Fibroblast of lung (primary cell): ENCODE results near the gene WSCD1. TPM values are rescaled to one million over a fixed set of nuclear protein-coding genes. Genes with fewer than 3 reads are reported as not detected.

Source experiments
- DNase-seq, 2 donors: peaks; one replicate each; pipeline versions ENCODE4 v3.0.0 to v3.0.0-alpha.2; 2010; ENCODE audit warnings: low read depth in 2 of 2
- H2AFZ ChIP-seq: 2 replicates; pipeline ENCODE4 v1.5.1; 2012; ENCODE audit warnings: low read length, control low read depth, inconsistent platforms
- H3K27ac ChIP-seq: 2 replicates; pipeline ENCODE4 v1.5.1; 2011; ENCODE audit warnings: low read length, control low read depth; ENCODE audit not compliant: insufficient read depth
- H3K27me3 ChIP-seq: 2 replicates; pipeline ENCODE4 v1.5.1; 2011; ENCODE audit warnings: mild to moderate bottlenecking, low read length; ENCODE audit not compliant: control insufficient read depth, insufficient read depth
- H3K36me3 ChIP-seq: 2 replicates; pipeline ENCODE4 v1.5.1; 2011; ENCODE audit warnings: low read length; ENCODE audit not compliant: control insufficient read depth, insufficient read depth
- H3K4me1 ChIP-seq: 2 replicates; pipeline ENCODE4 v1.5.1; 2011; ENCODE audit warnings: low read length; ENCODE audit not compliant: control insufficient read depth, insufficient read depth; ENCODE audit errors: extremely low read depth
- H3K4me2 ChIP-seq: 2 replicates; pipeline ENCODE4 v1.5.1; 2011; ENCODE audit warnings: low read length, control low read depth; ENCODE audit not compliant: insufficient read depth; ENCODE audit errors: extremely low read depth
- H3K4me3 ChIP-seq, 4 experiments: fragments of 200-600 bp in 1 of 4; sonication (generic) in 1 of 4; replicated peaks in 1 of 4; 2 replicates each; pipeline ENCODE4 v1.5.1; 2011 to 2016; ENCODE audit warnings: low read length in 4 of 4, low read depth in 3 of 4, mild to moderate bottlenecking in 3 of 4, control low read depth in 2 of 4, inconsistent platforms in 1 of 4, mixed read lengths in 1 of 4; ENCODE audit not compliant: insufficient read depth in 1 of 4; ENCODE audit errors: control extremely low read depth in 1 of 4
- H3K79me2 ChIP-seq: 2 replicates; pipeline ENCODE4 v1.5.1; 2012; ENCODE audit warnings: mild to moderate bottlenecking, low read length, inconsistent platforms; ENCODE audit not compliant: control insufficient read depth, insufficient read depth
- H3K9ac ChIP-seq: 2 replicates; pipeline ENCODE4 v1.5.1; 2011; ENCODE audit warnings: mild to moderate bottlenecking, low read length, control low read depth; ENCODE audit not compliant: insufficient read depth
- H3K9me3 ChIP-seq: 2 replicates; pipeline ENCODE4 v1.5.1; 2012; ENCODE audit warnings: low read depth, low read length; ENCODE audit not compliant: control insufficient read depth, insufficient read depth
- H4K20me1 ChIP-seq: 2 replicates; pipeline ENCODE4 v1.5.1; 2011; ENCODE audit warnings: low read length; ENCODE audit not compliant: control insufficient read depth, insufficient read depth; ENCODE audit errors: extremely low read depth
- CTCF ChIP-seq, 2 donors: IDR thresholded peaks in 1 of 2; conservative IDR thresholded peaks in 1 of 2; 1 replicate in 1 of 2; 2 replicates in 1 of 2; pipeline ENCODE4 v1.5.1; 2011 to 2012; ENCODE audit warnings: low read length in 2 of 2, control low read depth in 1 of 2, inconsistent platforms in 1 of 2, low read depth in 1 of 2, mild to moderate bottlenecking in 1 of 2
- EZH2 ChIP-seq: IDR thresholded peaks from 2 replicates; pipeline ENCODE4 v1.5.1; 2012; ENCODE audit warnings: low read length, control low read depth, mild to moderate bottlenecking; ENCODE audit errors: missing control alignments
- polyA plus RNA-seq, 2 donors: library from polyadenylated mRNA; depleted of rRNA in 1 of 2; stranded (reverse) in 1 of 2; unstranded in 1 of 2; fragments of >200 nt; gene quantifications; 2 replicates each; pipeline ENCODE4 v1.2.1, GENCODE V29; 2011 to 2012; ENCODE audit warnings: missing spikeins in 1 of 2
- total RNA-seq: library from RNA; depleted of rRNA; stranded (reverse); fragments of >200 nt; gene quantifications from 2 replicates; pipeline ENCODE4 v1.2.1, GENCODE V29; 2014

The WSCD1 gene
- total and polyA plus RNA-seq, 2 donors (not counting 1 experiment from before 2014, with no cell fraction given), result 0.56 to 0.83 TPM

- no peak for DNase-seq
- Histone ChIP-seq H3K27me3 (no peaks in the 10 kb centered on the region), H3K9ac (no peak overlapping the region)
Measured at GRCh38 chr17:6098050-6098822, 28.1 kb downstream of the WSCD1 start.

GRCh38 chr17:6098823-6099180, 28.6 kb downstream of the WSCD1 start:
- H3K9ac ChIP-seq, result no peak overlapping the region
- no peak for DNase-seq
- no peaks in the 10 kb centered on the region for H3K9me3 ChIP-seq
- no peak overlapping the region for H2AFZ ChIP-seq
- H3K27ac ChIP-seq, result no peak overlapping the region
- H3K36me3 ChIP-seq, result no peaks in the 10 kb centered on the region
- H3K4me3 ChIP-seq, result no peak overlapping the region
- no peaks in the 10 kb centered on the region for H3K79me2 ChIP-seq
- no peaks in the 10 kb centered on the region for H3K27me3 ChIP-seq
- no peaks in the 10 kb centered on the region for H3K4me1 ChIP-seq
- no peak overlapping the region for H3K4me2 ChIP-seq
- TF ChIP-seq CTCF (conservative IDR thresholded peaks at IDR 0.05 in 1 of 2, IDR thresholded peaks at IDR 0.05 in 1 of 2; ENCODE audit: low read depth in 1 of 2, low read length in 2 of 2), result no peak
- no peak for TF ChIP-seq EZH2
- no peaks in the 10 kb centered on the region for H4K20me1 ChIP-seq

More at GRCh38 chr17:6098050-6098822, 28.1 kb downstream of the WSCD1 start:
- Histone ChIP-seq H3K4me3 (no peak overlapping the region), H3K36me3 (no peaks in the 10 kb centered on the region), H3K4me1 (no peaks in the 10 kb centered on the region), H3K27ac (no peak overlapping the region), H4K20me1 (no peaks in the 10 kb centered on the region), H3K79me2 (no peaks in the 10 kb centered on the region), H3K4me2 (no peak overlapping the region), H2AFZ (no peak overlapping the region), H3K9me3 (no peaks in the 10 kb centered on the region)
- TF ChIP-seq EZH2, result no peak

- Histone ChIP-seq H3K9me3 (no peaks in the 10 kb centered on the region), H3K36me3 (no peaks in the 10 kb centered on the region), H4K20me1 (no peaks in the 10 kb centered on the region), H3K4me3 (no peak overlapping the region), H3K4me1 (no peaks in the 10 kb centered on the region), H3K9ac (no peak overlapping the region), H2AFZ (no peak overlapping the region), H3K27me3 (no peaks in the 10 kb centered on the region), H3K27ac (no peak overlapping the region), H3K4me2 (no peak overlapping the region), H3K79me2 (no peaks in the 10 kb centered on the region)
- DNase-seq, result no peak
- TF ChIP-seq CTCF (conservative IDR thresholded peaks at IDR 0.05 in 1 of 2, IDR thresholded peaks at IDR 0.05 in 1 of 2; ENCODE audit: low read depth in 1 of 2, low read length in 2 of 2) (no peak), EZH2 (no peak)
Measured at GRCh38 chr17:6099492-6099891, 29.3 kb downstream of the WSCD1 start.
